Liver (tissue), 3 donors: ENCODE results near the gene PPP3CA.

Source experiments
- CTCF ChIP-seq: fragments of 150-350 bp; IDR thresholded peaks from 2 replicates; pipeline ENCODE4 v1.5.1; 2017; ENCODE audit warnings: improper control_type of control experiment, low read depth, low read length; ENCODE audit not compliant: missing input control
- FOXA1 ChIP-seq: IDR thresholded peaks from 2 replicates; pipeline ENCODE4 v1.6.1; 2016; ENCODE audit warnings: antibody characterized with exemption
- FOXA2 ChIP-seq: IDR thresholded peaks from 2 replicates; pipeline ENCODE4 v1.6.1; 2016; ENCODE audit warnings: antibody characterized with exemption
- GABPA ChIP-seq, 2 donors: IDR thresholded peaks in 1 of 2; conservative IDR thresholded peaks in 1 of 2; 2 replicates each; pipeline ENCODE4 v1.6.1; 2016; ENCODE audit warnings: antibody characterized with exemption in 2 of 2, mild to moderate bottlenecking in 1 of 2, moderate library complexity in 1 of 2
- HNF4G ChIP-seq: IDR thresholded peaks from 2 replicates; pipeline ENCODE4 v1.6.1; 2016; ENCODE audit warnings: antibody characterized with exemption
- JUND ChIP-seq, 2 donors: IDR thresholded peaks; 2 replicates each; pipeline ENCODE4 v1.6.1; 2016; ENCODE audit warnings: antibody characterized with exemption in 2 of 2
- NR2F2 ChIP-seq: IDR thresholded peaks from 2 replicates; pipeline ENCODE4 v1.6.1; 2016; ENCODE audit warnings: antibody characterized with exemption
- RAD21 ChIP-seq, 2 donors: IDR thresholded peaks; 2 replicates each; pipeline ENCODE4 v1.6.1; 2016; ENCODE audit warnings: antibody characterized with exemption in 2 of 2, mild to moderate bottlenecking in 2 of 2
- SP1 ChIP-seq: IDR thresholded peaks from 2 replicates; pipeline ENCODE4 v1.6.1; 2018; ENCODE audit warnings: antibody characterized with exemption, mild to moderate bottlenecking
- TAF1 ChIP-seq: conservative IDR thresholded peaks from 2 replicates; pipeline ENCODE4 v1.6.1; 2016; ENCODE audit warnings: antibody characterized with exemption, mild to moderate bottlenecking
- YY1 ChIP-seq: IDR thresholded peaks from 2 replicates; pipeline ENCODE4 v1.6.1; 2016; ENCODE audit warnings: antibody characterized with exemption, mild to moderate bottlenecking
- TF ChIP-seq, protein P1 (sequence below): IDR thresholded peaks from 2 replicates; pipeline ENCODE4 v1.6.1; 2016; ENCODE audit warnings: antibody characterized with exemption, mild to moderate bottlenecking
- TF ChIP-seq, protein P2 (sequence below): IDR thresholded peaks from 2 replicates; pipeline ENCODE4 v1.6.1; 2016; ENCODE audit warnings: antibody characterized with exemption
- donor health status: healthy.
- donor health status: healthy.

GRCh38 chr4:100982345-100982744, 365.0 kb downstream of the PPP3CA start:
- TF ChIP-seq JUND (IDR thresholded peaks at IDR 0.05) (no peak), YY1 (no peak), CTCF (no peak), GABPA (IDR thresholded peaks at IDR 0.05 in 1 of 2, conservative IDR thresholded peaks at IDR 0.05 in 1 of 2) (no peak), FOXA2 (no peak), RAD21 (IDR thresholded peaks at IDR 0.05) (no peak), SP1 (no peak), FOXA1 (no peak), HNF4G (no peak), TAF1 (no peak), NR2F2 (no peak)
- TF ChIP-seq, protein P1, sequence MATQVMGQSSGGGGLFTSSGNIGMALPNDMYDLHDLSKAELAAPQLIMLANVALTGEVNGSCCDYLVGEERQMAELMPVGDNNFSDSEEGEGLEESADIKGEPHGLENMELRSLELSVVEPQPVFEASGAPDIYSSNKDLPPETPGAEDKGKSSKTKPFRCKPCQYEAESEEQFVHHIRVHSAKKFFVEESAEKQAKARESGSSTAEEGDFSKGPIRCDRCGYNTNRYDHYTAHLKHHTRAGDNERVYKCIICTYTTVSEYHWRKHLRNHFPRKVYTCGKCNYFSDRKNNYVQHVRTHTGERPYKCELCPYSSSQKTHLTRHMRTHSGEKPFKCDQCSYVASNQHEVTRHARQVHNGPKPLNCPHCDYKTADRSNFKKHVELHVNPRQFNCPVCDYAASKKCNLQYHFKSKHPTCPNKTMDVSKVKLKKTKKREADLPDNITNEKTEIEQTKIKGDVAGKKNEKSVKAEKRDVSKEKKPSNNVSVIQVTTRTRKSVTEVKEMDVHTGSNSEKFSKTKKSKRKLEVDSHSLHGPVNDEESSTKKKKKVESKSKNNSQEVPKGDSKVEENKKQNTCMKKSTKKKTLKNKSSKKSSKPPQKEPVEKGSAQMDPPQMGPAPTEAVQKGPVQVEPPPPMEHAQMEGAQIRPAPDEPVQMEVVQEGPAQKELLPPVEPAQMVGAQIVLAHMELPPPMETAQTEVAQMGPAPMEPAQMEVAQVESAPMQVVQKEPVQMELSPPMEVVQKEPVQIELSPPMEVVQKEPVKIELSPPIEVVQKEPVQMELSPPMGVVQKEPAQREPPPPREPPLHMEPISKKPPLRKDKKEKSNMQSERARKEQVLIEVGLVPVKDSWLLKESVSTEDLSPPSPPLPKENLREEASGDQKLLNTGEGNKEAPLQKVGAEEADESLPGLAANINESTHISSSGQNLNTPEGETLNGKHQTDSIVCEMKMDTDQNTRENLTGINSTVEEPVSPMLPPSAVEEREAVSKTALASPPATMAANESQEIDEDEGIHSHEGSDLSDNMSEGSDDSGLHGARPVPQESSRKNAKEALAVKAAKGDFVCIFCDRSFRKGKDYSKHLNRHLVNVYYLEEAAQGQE, result no peak
- TF ChIP-seq, protein P2, sequence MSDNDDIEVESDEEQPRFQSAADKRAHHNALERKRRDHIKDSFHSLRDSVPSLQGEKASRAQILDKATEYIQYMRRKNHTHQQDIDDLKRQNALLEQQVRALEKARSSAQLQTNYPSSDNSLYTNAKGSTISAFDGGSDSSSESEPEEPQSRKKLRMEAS, result no peak
